ENCODE measurements around the gene WDR18.

DNA sequence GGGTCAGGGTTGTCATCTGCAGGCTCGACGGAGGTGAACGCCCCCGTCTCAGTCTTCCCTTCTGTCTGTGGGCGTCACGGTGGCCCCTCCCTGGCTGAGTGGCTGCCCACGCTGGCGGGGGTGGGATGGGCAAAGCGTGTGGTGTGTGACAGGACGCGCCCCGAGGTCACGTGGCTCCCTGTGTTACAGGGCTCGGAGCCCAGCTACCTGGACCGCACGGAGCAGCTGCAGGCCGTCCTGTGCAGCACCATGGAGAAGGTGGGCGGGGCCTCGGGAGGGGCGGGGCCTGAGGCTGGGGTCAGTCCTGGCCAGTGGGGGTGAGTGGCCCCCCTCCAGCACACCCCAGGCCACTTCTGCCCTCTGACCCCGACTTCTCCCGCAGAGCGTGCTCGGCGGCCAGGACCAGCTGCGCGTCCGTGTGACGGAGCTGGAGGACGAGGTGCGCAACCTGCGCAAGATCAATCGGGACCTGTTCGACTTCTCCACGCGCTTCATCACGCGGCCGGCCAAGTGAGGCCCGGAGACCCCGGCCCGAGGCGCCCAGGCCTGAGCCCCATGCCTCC is 9.8 kb downstream of the WDR18 start:
- TF ChIP-seq, protein P1, sequence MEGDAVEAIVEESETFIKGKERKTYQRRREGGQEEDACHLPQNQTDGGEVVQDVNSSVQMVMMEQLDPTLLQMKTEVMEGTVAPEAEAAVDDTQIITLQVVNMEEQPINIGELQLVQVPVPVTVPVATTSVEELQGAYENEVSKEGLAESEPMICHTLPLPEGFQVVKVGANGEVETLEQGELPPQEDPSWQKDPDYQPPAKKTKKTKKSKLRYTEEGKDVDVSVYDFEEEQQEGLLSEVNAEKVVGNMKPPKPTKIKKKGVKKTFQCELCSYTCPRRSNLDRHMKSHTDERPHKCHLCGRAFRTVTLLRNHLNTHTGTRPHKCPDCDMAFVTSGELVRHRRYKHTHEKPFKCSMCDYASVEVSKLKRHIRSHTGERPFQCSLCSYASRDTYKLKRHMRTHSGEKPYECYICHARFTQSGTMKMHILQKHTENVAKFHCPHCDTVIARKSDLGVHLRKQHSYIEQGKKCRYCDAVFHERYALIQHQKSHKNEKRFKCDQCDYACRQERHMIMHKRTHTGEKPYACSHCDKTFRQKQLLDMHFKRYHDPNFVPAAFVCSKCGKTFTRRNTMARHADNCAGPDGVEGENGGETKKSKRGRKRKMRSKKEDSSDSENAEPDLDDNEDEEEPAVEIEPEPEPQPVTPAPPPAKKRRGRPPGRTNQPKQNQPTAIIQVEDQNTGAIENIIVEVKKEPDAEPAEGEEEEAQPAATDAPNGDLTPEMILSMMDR (IDR thresholded peaks at IDR 0.05), result no peak
- no peak for TF ChIP-seq POLR2A (IDR thresholded peaks at IDR 0.05)

Data from thyroid gland (tissue), 4 donors.